GM12865 (cell line): Measurements from ENCODE around the gene TMEM170B.

Experiments
- DNase-seq: peaks from one replicate; pipeline ENCODE4 v3.0.0; 2010; ENCODE audit warnings: low read depth
- H3K4me3 ChIP-seq: 2 replicates; pipeline ENCODE4 v1.5.1; 2011; ENCODE audit warnings: mild to moderate bottlenecking, low read depth, low read length, control low read depth
- TF ChIP-seq, protein P1 (sequence below): IDR thresholded peaks from 2 replicates; pipeline ENCODE4 v1.5.1; 2011; ENCODE audit warnings: low read length, control low read depth, low read depth, inconsistent platforms; ENCODE audit not compliant: insufficient read depth; ENCODE audit errors: missing control alignments

TMEM170B gene

DNA sequence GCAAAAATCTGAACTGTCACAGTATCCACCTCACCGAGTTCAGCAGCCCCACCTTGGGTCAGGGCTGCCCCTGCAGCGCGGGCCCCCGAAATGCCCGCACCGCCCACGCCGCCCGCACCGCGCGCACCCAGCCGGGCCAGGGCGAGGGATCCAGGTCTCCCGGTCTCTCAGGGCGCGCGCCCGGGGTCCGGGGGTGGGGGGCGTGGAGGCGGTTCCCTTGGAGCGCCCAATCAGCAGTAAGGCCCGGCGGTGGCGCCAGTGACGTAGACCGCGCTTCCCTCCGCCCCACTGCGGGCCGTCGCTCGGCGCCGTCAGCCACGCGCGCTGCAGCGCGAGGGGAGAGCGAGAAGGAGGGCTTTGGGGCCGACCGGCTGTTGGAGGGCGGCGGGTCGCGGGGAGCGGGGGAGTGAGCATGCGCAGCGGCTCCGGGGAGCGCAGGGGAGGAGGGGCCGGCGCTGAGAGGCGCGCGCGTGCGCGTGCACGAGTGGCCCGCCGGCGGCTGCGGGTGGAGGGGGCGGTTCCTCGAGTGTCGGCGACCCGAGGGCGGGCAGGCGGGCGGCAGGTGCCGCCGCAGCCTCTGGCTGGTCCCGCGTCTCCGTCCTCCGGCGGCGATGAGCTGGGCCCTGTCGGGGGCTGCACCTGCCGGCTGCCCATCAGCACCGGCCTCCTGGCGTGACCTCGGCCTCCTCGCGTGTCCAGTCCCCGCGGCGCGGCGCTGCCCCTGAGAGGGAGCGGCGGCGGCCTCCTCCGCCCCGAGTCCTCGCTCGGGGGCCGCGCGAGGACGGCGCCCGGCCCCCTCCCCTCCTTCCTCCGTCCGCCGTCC is at the start of gene TMEM170B:
Gene TMEM170B (plus strand): TSS at position 521 of the 823 bp plus-strand sequence. CDS start 529 bp downstream, outside the sequence.
- TF ChIP-seq, protein P1, sequence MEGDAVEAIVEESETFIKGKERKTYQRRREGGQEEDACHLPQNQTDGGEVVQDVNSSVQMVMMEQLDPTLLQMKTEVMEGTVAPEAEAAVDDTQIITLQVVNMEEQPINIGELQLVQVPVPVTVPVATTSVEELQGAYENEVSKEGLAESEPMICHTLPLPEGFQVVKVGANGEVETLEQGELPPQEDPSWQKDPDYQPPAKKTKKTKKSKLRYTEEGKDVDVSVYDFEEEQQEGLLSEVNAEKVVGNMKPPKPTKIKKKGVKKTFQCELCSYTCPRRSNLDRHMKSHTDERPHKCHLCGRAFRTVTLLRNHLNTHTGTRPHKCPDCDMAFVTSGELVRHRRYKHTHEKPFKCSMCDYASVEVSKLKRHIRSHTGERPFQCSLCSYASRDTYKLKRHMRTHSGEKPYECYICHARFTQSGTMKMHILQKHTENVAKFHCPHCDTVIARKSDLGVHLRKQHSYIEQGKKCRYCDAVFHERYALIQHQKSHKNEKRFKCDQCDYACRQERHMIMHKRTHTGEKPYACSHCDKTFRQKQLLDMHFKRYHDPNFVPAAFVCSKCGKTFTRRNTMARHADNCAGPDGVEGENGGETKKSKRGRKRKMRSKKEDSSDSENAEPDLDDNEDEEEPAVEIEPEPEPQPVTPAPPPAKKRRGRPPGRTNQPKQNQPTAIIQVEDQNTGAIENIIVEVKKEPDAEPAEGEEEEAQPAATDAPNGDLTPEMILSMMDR = no peak
- peak; percentile 97 for DNase-seq
- H3K4me3 ChIP-seq = peak within 1 kb of the TSS; percentile 89

DNA sequence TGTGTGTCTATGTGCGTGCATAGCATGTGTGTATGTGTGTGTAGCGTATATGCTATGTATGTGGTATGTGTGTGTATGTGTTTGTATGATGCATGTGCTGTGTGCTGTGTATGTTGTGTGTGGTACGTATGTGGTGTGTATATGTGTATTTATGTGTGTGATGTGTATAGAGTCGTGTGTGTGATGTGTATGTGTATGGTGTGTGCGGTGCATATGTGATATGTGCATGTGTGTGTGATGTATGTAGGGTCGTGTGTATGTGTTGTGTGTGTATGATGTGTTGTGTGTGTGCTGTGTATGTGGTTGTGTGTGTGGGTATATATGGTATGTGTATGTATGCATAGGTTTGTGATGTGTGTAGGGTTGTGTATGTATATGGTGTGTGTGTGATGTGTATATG is 46.6 kb upstream of the TMEM170B start:
- no peak overlapping the region for H3K4me3 ChIP-seq
- DNase-seq = no peak
- TF ChIP-seq, protein P1 = no peak

DNA sequence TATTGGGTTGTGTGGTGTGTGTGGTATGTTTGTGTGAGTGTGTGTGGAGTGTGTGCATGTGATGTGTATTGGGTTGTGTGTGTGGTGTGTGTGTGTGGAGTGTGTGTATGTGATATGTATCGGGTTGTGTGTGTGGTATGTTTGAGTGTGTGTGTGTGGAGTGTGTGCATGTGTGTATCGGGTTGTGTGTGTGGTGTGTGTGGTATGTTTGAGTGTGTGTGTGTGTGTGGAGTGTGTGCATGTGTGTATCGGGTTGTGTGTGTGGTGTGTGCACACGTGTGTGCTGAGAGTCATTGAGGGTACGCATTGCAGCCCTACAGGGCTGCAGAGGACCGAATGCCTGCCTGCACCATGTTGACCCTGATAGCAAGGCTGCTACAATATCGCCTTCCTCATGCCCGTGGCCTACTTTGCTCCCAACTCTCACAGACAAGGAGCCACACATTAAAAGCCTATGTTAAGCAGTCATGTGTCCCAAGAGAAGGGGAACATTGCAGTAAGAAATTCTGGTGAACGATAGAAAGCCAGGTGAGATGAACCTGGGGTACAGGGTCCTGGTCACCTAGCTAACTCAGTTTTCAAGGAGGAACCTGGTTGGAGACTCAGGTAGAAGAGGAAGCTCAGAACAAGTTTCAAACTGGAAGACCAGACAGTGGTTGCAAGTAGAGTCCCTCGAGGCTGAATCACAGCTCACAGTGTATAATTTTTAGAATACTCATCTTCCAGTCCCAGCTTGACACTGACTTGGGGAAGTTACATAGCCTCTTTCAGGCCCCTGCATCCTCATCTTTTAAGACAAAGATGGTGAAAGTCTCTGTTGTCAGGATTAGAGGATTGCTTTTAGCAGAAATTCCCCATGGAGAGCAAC is 45.7 kb upstream of the TMEM170B start:
- DNase-seq = peak; percentile 54
- no peak overlapping the region for H3K4me3 ChIP-seq
- TF ChIP-seq, protein P1 = no peak

DNA sequence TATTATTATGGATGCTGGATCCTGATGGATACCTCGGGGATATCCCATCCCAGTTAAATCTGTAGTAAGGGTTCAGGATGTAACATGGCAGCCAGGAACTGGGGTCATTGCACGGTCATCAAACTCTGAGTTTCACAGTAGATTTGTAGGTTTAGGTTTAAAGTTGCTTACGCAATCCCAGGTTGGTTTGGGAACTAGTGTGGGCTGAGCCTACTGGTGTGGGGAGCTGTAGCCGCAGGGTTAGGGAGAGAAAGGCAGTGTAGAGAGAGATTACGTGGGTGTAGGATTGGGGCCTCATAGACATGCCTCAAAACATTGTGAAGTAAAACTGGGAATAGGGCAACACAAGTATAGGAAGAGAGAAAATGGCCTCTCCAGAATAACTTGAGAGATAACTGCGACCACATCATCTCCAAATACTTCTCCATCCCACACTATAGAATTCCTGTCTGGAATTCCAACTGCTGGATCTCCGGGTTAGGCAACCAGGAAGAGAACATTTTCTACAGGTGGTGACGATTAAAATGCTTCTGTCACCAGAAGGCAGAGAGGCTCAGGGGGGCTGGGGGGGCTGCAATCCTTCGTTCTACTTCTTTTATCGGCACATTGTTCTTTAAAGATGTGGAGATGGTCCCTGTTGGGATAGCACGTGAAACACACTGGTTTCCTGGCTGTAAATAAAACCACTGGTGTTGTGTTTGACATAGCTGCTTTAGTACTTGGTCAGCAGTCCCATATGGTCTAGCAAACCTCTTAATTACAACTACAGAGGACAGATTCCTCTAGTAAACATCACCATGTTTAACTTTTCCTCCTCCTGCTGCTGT is 44.9 kb upstream of the TMEM170B start:
- TF ChIP-seq, protein P1 = no peak
- peak; percentile 39 for DNase-seq
- H3K4me3 ChIP-seq = no peak overlapping the region

DNA sequence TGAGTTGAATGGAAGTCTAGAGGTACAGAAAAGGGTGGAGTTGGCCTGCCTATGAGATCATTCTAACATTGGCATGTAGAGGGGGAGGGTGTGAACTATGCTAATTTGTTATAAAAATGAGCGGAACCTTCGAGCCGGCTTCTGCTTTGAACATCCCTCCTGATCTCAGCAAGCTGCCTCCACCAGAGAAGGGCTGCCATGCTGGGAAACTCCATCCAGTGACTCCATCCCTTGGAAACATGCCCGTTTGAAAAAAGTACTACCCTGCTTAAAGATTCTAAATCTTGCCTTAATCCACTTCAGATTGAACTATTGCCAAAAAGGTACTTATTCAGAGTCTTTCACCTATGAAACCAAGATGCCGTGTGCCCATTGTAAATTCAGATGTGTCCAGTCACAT is 43.6 kb upstream of the TMEM170B start:
- DNase-seq = no peak
- no peak overlapping the region for H3K4me3 ChIP-seq
- TF ChIP-seq, protein P1 = no peak

DNA sequence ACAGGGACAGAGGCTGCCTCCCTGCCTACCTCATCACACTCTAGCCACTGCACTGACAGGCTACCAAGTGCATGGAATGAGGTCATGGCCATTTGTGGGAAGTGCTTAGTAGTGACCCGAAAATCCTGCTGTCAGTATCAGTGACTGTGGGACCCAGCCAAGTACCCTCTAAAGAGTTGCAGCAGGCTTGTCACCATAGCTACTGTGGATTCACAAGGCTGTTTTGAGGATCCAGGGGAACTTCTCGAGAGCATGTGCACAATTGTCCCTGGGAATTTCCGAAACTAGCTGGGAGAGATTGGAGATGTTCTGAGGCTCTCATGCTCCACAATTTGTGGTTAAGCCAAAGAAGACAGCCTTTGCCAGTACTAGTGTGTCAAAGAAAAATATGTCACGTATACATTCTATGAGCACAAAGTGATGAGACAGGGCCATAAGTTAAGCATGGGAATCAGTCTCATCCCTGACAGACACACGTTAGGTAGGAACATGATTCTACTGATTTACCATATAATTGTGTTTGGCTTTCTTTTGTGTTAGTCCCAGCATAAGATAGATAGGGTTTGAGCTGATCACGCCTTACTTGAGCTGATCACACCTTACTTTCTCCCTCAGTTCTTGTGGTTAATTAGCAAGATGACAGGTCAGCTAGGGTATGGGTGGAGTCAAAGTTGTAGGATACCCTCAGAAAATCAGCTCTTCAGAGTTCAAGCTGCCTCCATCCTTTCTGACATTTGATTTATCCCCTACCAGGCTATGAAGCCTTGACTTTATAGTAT is 42.6 kb upstream of the TMEM170B start:
- H3K4me3 ChIP-seq = no peak overlapping the region
- TF ChIP-seq, protein P1 = no peak
- DNase-seq = peak; percentile 72
